HFFc6 (cell line): Measurements from ENCODE around the gene CCDC7. TPM values are rescaled to one million over a fixed set of nuclear protein-coding genes. Genes with fewer than 3 reads are reported as not detected.
"Not testable (repeated sequence)": the region's sequence is repeated elsewhere in the genome, so short reads cannot be mapped to it uniquely, and the experiment has no call there.

Source experiments
- DNase-seq: peaks from one replicate; pipeline ENCODE4 v3.0.0-alpha.2; 2018
- H3K27ac Mint-ChIP-seq: 2 replicates; pipeline ENCODE4 v1.8.0; 2020; ENCODE audit warnings: mild to moderate bottlenecking, mixed read lengths
- H3K27me3 Mint-ChIP-seq: 2 replicates; pipeline ENCODE4 v1.8.0; 2021; ENCODE audit warnings: mild to moderate bottlenecking, moderate library complexity, mixed read lengths; ENCODE audit not compliant: insufficient read depth
- H3K36me3 Mint-ChIP-seq: 2 replicates; pipeline ENCODE4 v1.8.0; 2021; ENCODE audit warnings: low read depth, mixed read lengths
- H3K4me1 Mint-ChIP-seq: 2 replicates; pipeline ENCODE4 v1.8.0; 2020; ENCODE audit warnings: low read depth, mixed read lengths
- H3K4me3 Mint-ChIP-seq: 2 replicates; pipeline ENCODE4 v1.8.0; 2020; ENCODE audit warnings: mild to moderate bottlenecking, moderate library complexity, mixed read lengths
- H3K9me3 Mint-ChIP-seq: 2 replicates; pipeline ENCODE4 v1.8.0; 2020; ENCODE audit warnings: mild to moderate bottlenecking, mixed read lengths
- CTCF ChIP-seq: fragments of 200-600 bp; sonication (generic); IDR thresholded peaks from 2 replicates; pipeline ENCODE4 v1.5.0; 2021; ENCODE audit warnings: antibody characterized with exemption, mild to moderate bottlenecking
- total RNA-seq, 6 experiments: library from RNA; stranded (reverse); fragmentation: NEBNext Ultra II Directional; extraction: Animal tissue kit (Norgen Biotek cat#: 25700); gene quantifications; 2 replicates in 1 of 6; 3 replicates in 5 of 6; pipeline ENCODE4 v1.2.3, GENCODE V29; 2021

CCDC7 gene
- total RNA-seq, 6 experiments from 2014 or later = 3.1 to 3.9 (median 3.7) TPM

GRCh38 chr10:32692174-32692573 lies 246.2 kb downstream of the CCDC7 start:
- no peaks in the 10 kb centered on the region for H3K9me3 Mint-ChIP-seq
- no peak overlapping the region for H3K27ac Mint-ChIP-seq

GRCh38 chr10:32693441-32693979 lies 247.6 kb downstream of the CCDC7 start:
- peaks cover 10% of the 10 kb centered on the region; the same call in 1 of the 2 replicates for H3K4me1 Mint-ChIP-seq
- H3K27me3 Mint-ChIP-seq = no peaks in the 10 kb centered on the region

More at GRCh38 chr10:32692174-32692573, 246.2 kb downstream of the CCDC7 start:
- H3K27me3 Mint-ChIP-seq = no peaks in the 10 kb centered on the region
- no peak overlapping the region for H3K4me3 Mint-ChIP-seq
- TF ChIP-seq CTCF = no peak
- H3K36me3 Mint-ChIP-seq = no peaks in the 10 kb centered on the region
- peak; percentile 66 for DNase-seq
- peaks cover 10% of the 10 kb centered on the region; the same call in 1 of the 2 replicates for H3K4me1 Mint-ChIP-seq

GRCh38 chr10:32699683-32700082 lies 253.7 kb downstream of the CCDC7 start:
- DNase-seq, H3K4me3 Mint-ChIP-seq, H3K9me3 Mint-ChIP-seq, H3K36me3 Mint-ChIP-seq, H3K27ac Mint-ChIP-seq, H3K4me1 Mint-ChIP-seq, H3K27me3 Mint-ChIP-seq: not testable (repeated sequence)

More at GRCh38 chr10:32693441-32693979, 247.6 kb downstream of the CCDC7 start:
- no peak overlapping the region for H3K4me3 Mint-ChIP-seq
- peaks cover 5% of the 10 kb centered on the region for H3K36me3 Mint-ChIP-seq
- DNase-seq = no peak
- TF ChIP-seq CTCF = no peak
- no peak overlapping the region for H3K27ac Mint-ChIP-seq
- no peaks in the 10 kb centered on the region for H3K9me3 Mint-ChIP-seq

- no peak for DNase-seq
- Mint-ChIP-seq H3K27me3 (no peaks in the 10 kb centered on the region; the same call in none of the 2 replicates), H3K27ac (no peak overlapping the region), H3K4me3 (no peak overlapping the region), H3K9me3 (peaks cover 15% of the 10 kb centered on the region), H3K36me3 (peaks cover 11% of the 10 kb centered on the region), H3K4me1 (no peaks in the 10 kb centered on the region)
- peak; percentile 53 for TF ChIP-seq CTCF
These were observed 267.6 kb downstream of the CCDC7 start for GRCh38 chr10:32713560-32713959.

- Mint-ChIP-seq H3K4me1 (no peaks in the 10 kb centered on the region), H3K9me3 (no peaks in the 10 kb centered on the region), H3K36me3 (no peaks in the 10 kb centered on the region), H3K4me3 (no peak overlapping the region), H3K27ac (no peak overlapping the region), H3K27me3 (no peaks in the 10 kb centered on the region)
- TF ChIP-seq CTCF = no peak
- no peak for DNase-seq
These were observed 285.6 kb downstream of the CCDC7 start for GRCh38 chr10:32731527-32731926.

- Mint-ChIP-seq H3K9me3 (0 out of 2 replicates have a peak, but pooled peaks cover 4% of the 10 kb centered on the region), H3K27me3 (peaks cover 4% of the 10 kb centered on the region; the same call in 1 of the 2 replicates), H3K27ac (no peak overlapping the region), H3K4me1 (no peaks in the 10 kb centered on the region), H3K36me3 (peaks cover 7% of the 10 kb centered on the region; the same call in 1 of the 2 replicates), H3K4me3 (no peak overlapping the region)
- no peak for TF ChIP-seq CTCF
- DNase-seq = no peak
These were observed 293.0 kb downstream of the CCDC7 start for GRCh38 chr10:32738958-32739357.
